Activated naive CD8-positive, alpha-beta T cell treated with anti-CD3 and anti-CD28 coated beads for 36 hours (primary cell): Measurements from ENCODE around the gene NOL4L. TPM values are rescaled to one million over a fixed set of nuclear protein-coding genes. Genes with fewer than 3 reads are reported as not detected.
A peak's percentile ranks its signal among the peaks of the same experiment; 100 is the strongest.

Experiments
- DNase-seq: peaks from one replicate; pipeline ENCODE4 v3.0.0; 2021
- H3K27ac Mint-ChIP-seq: one replicate; pipeline ENCODE4 v1.8.0; 2022; ENCODE audit warnings: mild to moderate bottlenecking, moderate library complexity, mixed read lengths
- H3K27me3 Mint-ChIP-seq: one replicate; pipeline ENCODE4 v1.8.0; 2022; ENCODE audit warnings: mild to moderate bottlenecking, mixed read lengths
- H3K36me3 Mint-ChIP-seq: one replicate; pipeline ENCODE4 v1.8.0; 2021; ENCODE audit warnings: mild to moderate bottlenecking, mixed read lengths
- H3K4me1 Mint-ChIP-seq: one replicate; pipeline ENCODE4 v1.8.0; 2021; ENCODE audit warnings: mixed read lengths
- H3K4me3 Mint-ChIP-seq: one replicate; pipeline ENCODE4 v1.8.0; 2022; ENCODE audit warnings: mild to moderate bottlenecking, moderate library complexity, mixed read lengths
- H3K9me3 Mint-ChIP-seq: one replicate; pipeline ENCODE4 v1.8.0; 2022; ENCODE audit warnings: mixed read lengths
- total RNA-seq, 2 experiments: library from RNA; stranded (reverse); gene quantifications; one replicate each; pipeline ENCODE4 v1.2.3, GENCODE V29; 2021

Gene NOL4L
- total RNA-seq, 2 experiments from 2014 or later: 15.9 TPM

DNA sequence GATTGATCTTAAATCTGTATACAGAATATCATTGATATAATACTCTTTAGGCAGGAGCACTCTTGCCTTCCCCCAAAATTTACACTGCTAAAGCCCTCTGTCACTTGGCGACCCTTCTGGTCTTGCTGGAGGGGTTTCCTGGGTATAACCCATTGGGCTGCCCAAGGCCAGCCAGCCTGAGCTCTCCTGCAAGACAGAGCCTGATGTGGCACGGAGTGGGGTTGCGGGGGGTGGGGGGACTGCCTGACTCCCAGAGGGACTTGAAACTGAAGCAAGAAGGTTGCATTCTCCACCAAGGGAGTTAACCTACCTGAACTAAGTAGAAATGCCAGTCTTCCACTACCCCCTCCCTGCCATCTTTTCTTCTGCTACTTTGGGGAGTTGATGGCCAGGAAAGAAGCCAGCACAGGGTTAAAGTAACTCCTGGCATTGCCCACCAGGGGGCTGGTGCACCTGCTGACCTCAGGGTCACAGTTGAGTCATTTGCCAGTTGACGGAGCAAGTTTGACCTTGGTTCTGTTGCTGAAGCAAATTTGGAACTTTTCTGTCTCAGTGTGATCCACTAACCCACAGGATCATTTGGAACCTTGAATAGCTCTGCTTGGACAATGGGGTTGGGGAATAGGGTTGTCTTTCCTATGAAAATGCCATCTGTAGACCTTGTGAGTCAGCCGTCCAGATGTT, 147.6 kb downstream of the NOL4L start:
- H3K36me3 Mint-ChIP-seq: peaks cover 36% of the 10 kb centered on the region
- H3K4me3 Mint-ChIP-seq: no peak overlapping the region
- H3K27ac Mint-ChIP-seq: no peak overlapping the region

DNA sequence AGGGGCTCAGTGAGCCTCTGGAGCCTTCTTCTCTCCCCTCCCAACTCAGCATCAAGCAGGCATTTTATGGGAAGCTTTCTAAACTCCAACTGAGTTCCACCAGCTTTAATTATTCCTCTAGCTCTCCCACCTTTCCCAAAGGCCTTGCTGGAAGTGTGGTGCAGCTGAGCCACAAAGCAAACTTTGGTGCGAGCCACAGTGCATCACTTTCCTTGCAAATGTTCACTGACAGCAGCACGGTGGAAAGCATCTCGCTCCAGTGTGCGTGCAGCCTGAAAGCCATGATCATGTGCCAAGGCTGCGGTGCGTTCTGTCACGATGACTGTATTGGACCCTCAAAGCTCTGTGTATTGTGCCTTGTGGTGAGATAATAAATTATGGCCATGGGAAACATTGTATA, 148.2 kb downstream of the NOL4L start:
- no peaks in the 10 kb centered on the region for H3K27me3 Mint-ChIP-seq
- no peaks in the 10 kb centered on the region for H3K9me3 Mint-ChIP-seq
- H3K27ac Mint-ChIP-seq: no peak overlapping the region
- no peak overlapping the region for H3K4me3 Mint-ChIP-seq
- H3K36me3 Mint-ChIP-seq: peaks cover 38% of the 10 kb centered on the region
- peaks cover 22% of the 10 kb centered on the region for H3K4me1 Mint-ChIP-seq
- no peak for DNase-seq

More for the DNA sequence above, 147.6 kb downstream of the NOL4L start:
- H3K9me3 Mint-ChIP-seq: no peaks in the 10 kb centered on the region
- no peaks in the 10 kb centered on the region for H3K27me3 Mint-ChIP-seq
- peak; percentile 26 for DNase-seq
- H3K4me1 Mint-ChIP-seq: peaks cover 24% of the 10 kb centered on the region

GRCh38 chr20:32436142-32436861, 148.8 kb downstream of the NOL4L start:
- no peak for DNase-seq
- Mint-ChIP-seq H3K4me3 (no peak overlapping the region), H3K27me3 (no peaks in the 10 kb centered on the region), H3K9me3 (no peaks in the 10 kb centered on the region), H3K27ac (no peak overlapping the region), H3K36me3 (peaks cover 42% of the 10 kb centered on the region), H3K4me1 (peaks cover 22% of the 10 kb centered on the region)

GRCh38 chr20:32435449-32436107, 149.6 kb downstream of the NOL4L start:
- Mint-ChIP-seq H3K9me3 (no peaks in the 10 kb centered on the region), H3K27me3 (no peaks in the 10 kb centered on the region), H3K4me1 (peaks cover 22% of the 10 kb centered on the region), H3K4me3 (no peak overlapping the region), H3K36me3 (peaks cover 41% of the 10 kb centered on the region), H3K27ac (peak overlapping the region; percentile 34)
- DNase-seq: no peak

DNA sequence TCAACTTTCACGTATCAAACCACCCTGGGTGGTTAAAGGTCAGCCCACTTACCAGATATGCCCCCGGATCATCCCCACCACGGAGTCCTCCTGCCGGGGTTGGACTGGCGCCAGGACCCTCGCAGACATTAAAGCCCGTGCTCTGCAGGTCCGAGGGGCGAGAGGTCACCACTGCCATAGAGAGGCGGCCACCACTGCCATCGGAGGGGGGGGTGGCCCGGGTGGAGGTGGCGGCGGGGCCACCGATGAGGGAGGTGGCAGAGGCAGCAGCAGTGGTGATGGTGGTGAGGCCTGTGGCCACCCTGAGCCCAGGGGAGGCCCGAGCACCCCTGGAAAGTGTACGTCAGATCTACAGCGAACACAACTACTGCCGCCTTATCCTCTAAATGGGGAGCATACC, 150.7 kb downstream of the NOL4L start:
- Mint-ChIP-seq H3K27ac (no peak overlapping the region), H3K27me3 (no peaks in the 10 kb centered on the region), H3K4me3 (no peak overlapping the region), H3K36me3 (peaks cover 34% of the 10 kb centered on the region), H3K9me3 (no peaks in the 10 kb centered on the region), H3K4me1 (peaks cover 15% of the 10 kb centered on the region)
- DNase-seq: no peak

DNA sequence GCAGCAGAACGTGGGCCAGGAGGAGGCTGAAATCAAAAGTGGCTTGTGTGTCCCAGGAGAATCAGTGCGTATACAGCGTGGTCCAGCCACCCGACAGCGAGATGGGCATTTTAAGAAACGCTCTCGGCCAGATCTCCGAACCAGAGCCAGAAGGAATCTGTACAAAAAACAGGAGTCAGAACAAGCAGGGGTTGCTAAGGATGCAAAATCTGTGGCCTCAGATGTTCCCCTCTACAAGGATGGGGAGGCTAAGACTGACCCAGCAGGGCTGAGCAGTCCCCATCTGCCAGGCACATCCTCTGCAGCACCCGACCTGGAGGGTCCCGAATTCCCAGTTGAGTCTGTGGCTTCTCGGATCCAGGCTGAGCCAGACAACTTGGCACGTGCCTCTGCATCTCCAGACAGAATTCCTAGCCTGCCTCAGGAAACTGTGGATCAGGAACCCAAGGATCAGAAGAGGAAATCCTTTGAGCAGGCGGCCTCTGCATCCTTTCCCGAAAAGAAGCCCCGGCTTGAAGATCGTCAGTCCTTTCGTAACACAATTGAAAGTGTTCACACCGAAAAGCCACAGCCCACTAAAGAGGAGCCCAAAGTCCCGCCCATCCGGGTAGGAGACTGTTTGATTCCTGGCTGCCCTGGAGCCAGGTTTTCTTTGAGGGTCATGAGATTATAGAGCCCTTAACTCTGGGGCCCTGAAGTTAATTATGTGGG, 151.7 kb downstream of the NOL4L start:
- no peak for DNase-seq
- H3K4me3 Mint-ChIP-seq: no peak overlapping the region
- H3K27ac Mint-ChIP-seq: no peak overlapping the region
- no peaks in the 10 kb centered on the region for H3K27me3 Mint-ChIP-seq
- no peaks in the 10 kb centered on the region for H3K9me3 Mint-ChIP-seq
- peaks cover 6% of the 10 kb centered on the region for H3K4me1 Mint-ChIP-seq
- H3K36me3 Mint-ChIP-seq: peaks cover 26% of the 10 kb centered on the region

GRCh38 chr20:32432277-32432676, 152.9 kb downstream of the NOL4L start:
- Mint-ChIP-seq H3K9me3 (no peaks in the 10 kb centered on the region), H3K36me3 (peaks cover 33% of the 10 kb centered on the region), H3K27me3 (no peaks in the 10 kb centered on the region), H3K4me3 (no peak overlapping the region), H3K27ac (peak overlapping the region; percentile 23), H3K4me1 (no peaks in the 10 kb centered on the region)
- no peak for DNase-seq

- Mint-ChIP-seq H3K27ac (no peak overlapping the region), H3K9me3 (no peaks in the 10 kb centered on the region), H3K36me3 (peaks cover 34% of the 10 kb centered on the region), H3K4me3 (no peak overlapping the region), H3K27me3 (no peaks in the 10 kb centered on the region), H3K4me1 (no peaks in the 10 kb centered on the region)
- DNase-seq: no peak
Observed at GRCh38 chr20:32431457-32431856, 153.7 kb downstream of the NOL4L start.

DNA sequence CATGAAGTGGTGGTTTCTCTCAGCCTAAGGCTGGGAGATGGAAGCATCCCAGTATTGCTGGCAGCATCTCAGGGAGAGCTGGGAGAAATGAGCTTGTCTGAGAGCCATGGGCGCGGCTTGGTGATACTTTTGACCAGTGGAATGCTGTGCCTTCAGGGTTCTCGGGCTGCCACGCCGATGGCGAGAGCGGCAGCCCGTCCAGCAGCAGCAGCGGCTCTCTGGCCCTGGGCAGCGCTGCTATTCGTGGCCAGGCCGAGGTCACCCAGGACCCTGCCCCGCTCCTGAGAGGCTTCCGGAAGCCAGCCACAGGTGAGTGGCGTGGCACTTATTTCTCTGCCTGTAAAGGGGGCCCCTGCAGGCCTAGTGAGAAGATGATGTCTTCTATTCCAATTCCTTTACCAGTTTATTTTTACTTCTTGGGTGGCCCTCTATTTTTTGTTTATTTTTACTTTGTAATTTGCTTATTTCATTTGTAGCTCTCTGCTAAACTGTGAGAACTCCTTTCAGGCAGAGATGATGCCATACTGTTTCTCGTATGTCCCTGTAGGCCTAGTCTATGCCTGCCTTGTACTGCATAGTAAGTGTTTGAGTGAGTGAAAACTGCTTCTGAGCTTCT, 155.3 kb downstream of the NOL4L start:
- Mint-ChIP-seq H3K27ac (no peak overlapping the region), H3K4me3 (no peak overlapping the region), H3K4me1 (peaks cover 3% of the 10 kb centered on the region), H3K36me3 (peaks cover 43% of the 10 kb centered on the region), H3K27me3 (no peaks in the 10 kb centered on the region), H3K9me3 (no peaks in the 10 kb centered on the region)
- DNase-seq: no peak

DNA sequence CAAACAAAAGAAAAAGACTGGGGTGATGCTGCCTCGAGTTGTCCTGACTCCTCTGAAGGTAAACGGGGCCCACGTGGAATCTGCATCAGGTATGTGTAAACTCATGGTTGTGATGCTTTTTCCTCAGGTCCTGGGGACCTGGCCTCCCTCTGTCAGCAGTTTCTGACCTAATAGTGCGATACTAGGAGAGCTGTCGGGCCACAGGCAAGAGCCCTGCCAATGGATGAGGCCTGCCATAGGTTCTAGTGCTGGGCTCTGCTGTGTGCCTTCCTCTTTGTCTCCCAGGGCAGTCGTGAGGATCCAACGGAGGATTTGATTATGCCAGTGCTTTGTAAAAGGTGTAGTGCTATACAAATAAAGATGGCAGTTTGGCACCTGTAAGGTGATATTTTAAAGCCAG, 155.8 kb downstream of the NOL4L start:
- Mint-ChIP-seq H3K9me3 (no peaks in the 10 kb centered on the region), H3K4me1 (peaks cover 3% of the 10 kb centered on the region), H3K4me3 (no peak overlapping the region), H3K27ac (no peak overlapping the region), H3K27me3 (no peaks in the 10 kb centered on the region), H3K36me3 (peaks cover 44% of the 10 kb centered on the region)
- DNase-seq: no peak

DNA sequence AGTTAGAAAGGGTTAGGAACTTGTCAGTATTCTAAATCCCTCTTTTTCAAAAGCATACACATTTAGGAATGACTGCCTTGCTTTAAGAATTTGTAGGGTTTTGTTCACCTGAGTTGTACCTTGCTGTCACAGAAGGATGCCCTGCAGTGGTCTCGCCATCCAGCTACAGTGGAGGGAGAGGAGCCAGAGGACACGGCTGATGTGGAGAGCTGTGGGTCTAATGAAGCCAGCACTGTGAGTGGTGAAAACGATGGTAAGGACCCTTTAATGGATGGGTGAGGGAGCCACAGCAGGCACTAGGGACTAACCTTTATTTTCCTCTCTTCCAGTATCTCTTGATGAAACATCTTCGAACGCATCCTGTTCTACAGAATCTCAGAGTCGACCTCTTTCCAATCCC, 157.1 kb downstream of the NOL4L start:
- no peaks in the 10 kb centered on the region for H3K9me3 Mint-ChIP-seq
- no peak for DNase-seq
- no peak overlapping the region for H3K4me3 Mint-ChIP-seq
- H3K4me1 Mint-ChIP-seq: peaks cover 3% of the 10 kb centered on the region
- no peaks in the 10 kb centered on the region for H3K27me3 Mint-ChIP-seq
- peak overlapping the region; percentile 2 for H3K27ac Mint-ChIP-seq
- H3K36me3 Mint-ChIP-seq: peaks cover 32% of the 10 kb centered on the region

- H3K4me3 Mint-ChIP-seq: no peak overlapping the region
- no peaks in the 10 kb centered on the region for H3K27me3 Mint-ChIP-seq
- H3K9me3 Mint-ChIP-seq: peaks cover 1% of the 10 kb centered on the region
- no peak overlapping the region for H3K27ac Mint-ChIP-seq
- peaks cover 29% of the 10 kb centered on the region for H3K36me3 Mint-ChIP-seq
- DNase-seq: no peak
- peaks cover 32% of the 10 kb centered on the region for H3K4me1 Mint-ChIP-seq
Observed at GRCh38 chr20:32421290-32421689, 163.8 kb downstream of the NOL4L start.

DNA sequence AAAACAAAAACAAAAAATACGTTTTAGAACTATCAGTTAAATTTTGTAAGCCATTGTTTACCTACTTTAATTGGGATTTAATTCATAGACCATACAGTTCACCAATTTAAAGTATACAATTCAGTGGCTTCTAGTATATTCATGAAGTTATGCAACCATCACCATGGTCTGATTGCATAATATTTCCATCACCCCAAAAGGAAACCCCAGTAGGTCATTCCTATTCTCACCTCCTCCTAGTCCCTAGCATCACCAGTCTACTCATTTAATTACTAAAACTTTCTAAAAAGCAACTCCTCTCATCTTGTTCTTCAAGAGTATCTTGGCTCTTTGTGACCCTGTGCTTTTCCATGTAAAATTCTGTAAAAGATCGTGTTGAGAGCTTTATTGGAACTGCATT, 166.8 kb downstream of the NOL4L start:
- Mint-ChIP-seq H3K27ac (peak overlapping the region; percentile 23), H3K4me1 (peaks cover 50% of the 10 kb centered on the region), H3K36me3 (peaks cover 28% of the 10 kb centered on the region), H3K9me3 (peaks cover 1% of the 10 kb centered on the region), H3K27me3 (no peaks in the 10 kb centered on the region), H3K4me3 (no peak overlapping the region)
- no peak for DNase-seq

- H3K9me3 Mint-ChIP-seq: no peaks in the 10 kb centered on the region
- no peak overlapping the region for H3K4me3 Mint-ChIP-seq
- peaks cover 37% of the 10 kb centered on the region for H3K36me3 Mint-ChIP-seq
- H3K4me1 Mint-ChIP-seq: peaks cover 62% of the 10 kb centered on the region
- no peak for DNase-seq
- H3K27ac Mint-ChIP-seq: no peak overlapping the region
- H3K27me3 Mint-ChIP-seq: no peaks in the 10 kb centered on the region
Observed at GRCh38 chr20:32416206-32416605, 168.9 kb downstream of the NOL4L start.

GRCh38 chr20:32415494-32415893, 169.6 kb downstream of the NOL4L start:
- Mint-ChIP-seq H3K36me3 (peaks cover 37% of the 10 kb centered on the region), H3K9me3 (no peaks in the 10 kb centered on the region), H3K4me1 (peaks cover 61% of the 10 kb centered on the region), H3K4me3 (no peak overlapping the region), H3K27me3 (no peaks in the 10 kb centered on the region), H3K27ac (no peak overlapping the region)
- DNase-seq: no peak
